GM19372 (cell line): ENCODE measurements around the gene FARSA.

Source experiments
- ATAC-seq: cut with Tn5 transposase; IDR thresholded peaks from one replicate; pipeline ENCODE4 v1.9.1; 2021; ENCODE audit warnings: mild to moderate bottlenecking, low read depth, moderate library complexity; ENCODE audit not compliant: unreplicated experiment

Gene FARSA

GRCh38 chr19:12872941-12873890 is 60.3 kb downstream of the FARSA start:
- no peak for ATAC-seq
